ENCODE measurements around the gene APOB.

The APOB gene

DNA sequence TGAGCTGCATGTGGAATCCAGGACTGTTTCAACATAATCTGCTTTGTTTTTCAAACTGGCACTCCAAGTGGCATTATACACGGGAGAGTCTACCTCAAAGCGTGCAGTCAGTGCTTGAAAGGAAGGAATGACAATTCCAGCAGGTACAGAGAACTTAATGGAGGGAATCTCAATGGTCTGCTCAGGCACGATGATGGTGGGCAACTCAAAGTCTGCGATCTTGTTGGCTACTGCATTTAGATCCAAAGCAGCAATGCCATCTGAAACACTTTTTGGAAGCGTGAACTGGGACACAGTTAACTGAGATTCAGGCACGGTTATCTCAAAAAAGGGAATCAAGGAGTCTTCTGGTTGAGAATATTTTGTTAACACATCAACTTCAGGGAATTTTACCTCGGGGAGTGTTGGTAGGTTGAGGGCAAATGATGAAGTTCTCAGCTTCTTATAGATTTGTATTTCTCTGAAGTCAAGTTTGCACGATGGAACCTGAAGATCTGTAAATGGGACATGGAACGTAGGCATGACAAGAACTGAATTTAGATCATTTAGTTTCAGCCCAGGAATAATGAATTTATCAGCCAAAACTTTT is 38.7 kb downstream of the APOB start:
- DNase-seq (ENCODE audit: low read depth): no peak

DNA sequence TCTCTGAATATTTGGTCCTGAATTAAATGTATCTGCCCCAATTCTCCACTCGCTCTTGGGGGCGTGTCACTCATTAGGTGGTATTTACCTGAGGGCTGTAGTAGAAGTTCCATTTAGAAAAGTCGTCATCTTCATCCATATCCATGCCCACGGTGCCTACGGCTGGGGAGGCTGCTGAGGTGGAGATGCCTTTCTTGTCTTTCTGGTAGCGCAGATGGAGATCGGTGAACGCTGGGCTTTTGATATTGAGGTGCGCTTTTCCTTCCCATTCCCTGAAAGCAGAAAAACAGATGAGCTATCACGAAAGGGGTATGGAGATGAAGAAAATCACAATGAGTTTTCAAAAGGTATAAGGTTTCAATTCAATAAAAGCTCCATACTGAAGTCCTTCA is 39.7 kb downstream of the APOB start:
- DNase-seq (ENCODE audit: low read depth): no peak

DNA sequence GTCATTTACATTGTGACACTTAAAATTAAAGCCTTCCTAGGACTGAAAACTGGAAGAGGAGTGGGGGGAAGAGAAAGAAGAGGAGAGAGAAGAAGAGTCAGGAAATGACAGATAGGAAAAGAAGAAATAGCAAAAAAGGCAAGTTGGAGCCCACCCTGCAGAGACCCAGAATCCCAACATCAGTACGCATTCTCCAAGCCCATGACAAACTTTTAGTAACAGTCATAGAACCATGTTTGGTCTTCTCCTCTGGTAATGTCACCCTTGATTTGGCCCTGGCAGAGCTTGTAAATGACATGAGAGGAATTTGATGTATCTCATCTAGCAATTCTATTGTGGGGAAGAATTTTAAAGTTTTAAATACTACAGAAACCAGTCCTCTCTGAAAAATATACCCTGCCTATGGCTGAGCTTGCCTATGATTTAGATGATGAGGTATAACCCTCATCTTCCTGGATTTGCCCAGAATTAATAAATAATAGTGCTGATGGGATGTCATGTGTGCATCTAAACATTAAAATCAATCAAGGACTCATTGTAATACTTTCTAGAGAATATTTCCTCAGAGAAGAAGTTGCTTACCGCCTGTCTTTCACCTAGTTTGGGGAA is 40.2 kb downstream of the APOB start:
- no peak for DNase-seq (ENCODE audit: low read depth)

DNA sequence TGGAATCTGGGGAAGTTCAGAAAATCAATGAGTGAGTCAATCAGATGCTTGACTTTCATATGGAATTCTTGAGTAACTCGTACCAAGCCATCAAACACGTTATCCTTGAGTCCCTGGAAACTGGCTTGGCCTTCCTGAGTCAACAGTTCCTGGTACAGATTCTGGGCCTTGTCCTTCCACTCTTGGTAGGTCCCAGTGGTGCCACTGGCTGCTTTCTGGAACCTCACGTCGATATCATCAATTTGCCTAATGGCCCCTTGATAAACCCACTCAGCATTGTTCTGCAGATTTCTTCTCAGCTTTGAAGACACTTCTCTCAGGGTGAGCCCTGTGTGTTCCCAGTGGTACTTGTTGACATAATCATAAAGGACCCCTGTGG is 41.1 kb downstream of the APOB start:
- no peak for DNase-seq (ENCODE audit: low read depth)

DNA sequence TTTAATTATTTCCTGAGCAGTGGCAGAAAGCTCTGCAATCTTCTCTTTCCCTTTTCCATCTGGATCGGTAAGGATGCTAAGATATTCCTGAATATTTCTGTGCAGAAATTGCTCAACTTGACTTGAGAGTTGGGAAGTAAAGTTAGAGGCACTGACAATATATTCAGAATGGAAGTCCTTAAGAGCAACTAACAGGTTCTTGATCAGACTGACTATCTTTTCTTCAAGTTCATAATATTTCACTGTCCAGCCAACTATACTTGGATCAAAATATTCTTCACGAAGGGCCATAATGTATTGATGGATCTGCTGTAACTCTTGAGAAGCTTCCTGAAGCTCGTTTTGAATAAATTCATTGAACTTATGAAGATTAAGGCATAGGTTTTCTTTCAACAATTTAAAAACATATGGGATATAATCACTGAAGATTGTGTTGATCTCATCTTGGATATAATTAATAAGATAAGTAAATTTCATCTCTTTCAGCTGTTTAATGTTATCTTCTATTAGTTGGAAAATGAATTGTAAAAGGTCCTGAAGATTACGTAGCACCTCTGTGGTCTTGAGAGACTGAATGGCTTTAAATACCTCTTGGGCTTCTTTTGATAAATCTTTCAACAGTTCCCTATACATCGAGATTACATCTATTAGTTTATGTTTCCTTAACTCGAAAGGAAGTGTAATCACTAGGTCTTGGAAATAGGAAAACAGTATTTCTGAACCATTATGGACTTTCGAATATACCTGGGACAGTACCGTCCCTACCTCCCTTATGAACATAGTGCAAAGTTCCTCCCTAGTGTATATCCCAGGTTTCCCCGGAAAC is 41.7 kb downstream of the APOB start:
- DNase-seq (ENCODE audit: low read depth): no peak

DNA sequence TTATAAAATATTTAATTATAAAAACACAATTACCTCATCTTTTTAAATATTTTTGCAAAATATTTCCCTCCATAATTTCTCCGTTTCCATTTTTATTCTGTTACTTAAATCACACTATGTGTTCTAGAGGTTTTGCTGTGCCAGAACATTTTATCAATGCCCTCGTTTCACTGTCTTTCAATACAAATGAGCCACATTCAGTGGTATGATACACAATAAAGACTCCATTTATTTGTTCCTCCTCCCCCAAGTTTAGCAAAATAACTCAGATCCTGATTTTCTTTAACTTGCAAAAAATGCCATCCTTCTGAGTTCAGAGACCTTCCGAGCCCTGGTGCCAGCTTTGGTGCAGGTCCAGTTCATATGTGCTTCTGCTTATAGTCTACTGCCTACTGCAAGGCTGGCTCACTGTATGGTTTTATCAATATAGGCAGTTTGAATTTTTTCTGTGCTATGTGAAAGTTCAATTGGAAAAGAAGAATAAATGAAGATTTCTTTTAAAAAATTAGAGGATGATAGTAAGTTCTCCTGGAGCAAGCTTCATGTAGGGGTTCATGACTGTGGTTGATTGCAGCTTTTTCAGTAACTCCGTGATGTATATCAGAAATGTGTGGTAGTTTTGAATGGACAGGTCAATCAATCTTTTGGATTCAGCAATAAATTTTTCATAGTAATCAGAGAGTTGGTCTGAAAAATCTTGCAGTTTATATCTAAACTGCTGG is 42.5 kb downstream of the APOB start:
- no peak for DNase-seq (ENCODE audit: low read depth)

DNA sequence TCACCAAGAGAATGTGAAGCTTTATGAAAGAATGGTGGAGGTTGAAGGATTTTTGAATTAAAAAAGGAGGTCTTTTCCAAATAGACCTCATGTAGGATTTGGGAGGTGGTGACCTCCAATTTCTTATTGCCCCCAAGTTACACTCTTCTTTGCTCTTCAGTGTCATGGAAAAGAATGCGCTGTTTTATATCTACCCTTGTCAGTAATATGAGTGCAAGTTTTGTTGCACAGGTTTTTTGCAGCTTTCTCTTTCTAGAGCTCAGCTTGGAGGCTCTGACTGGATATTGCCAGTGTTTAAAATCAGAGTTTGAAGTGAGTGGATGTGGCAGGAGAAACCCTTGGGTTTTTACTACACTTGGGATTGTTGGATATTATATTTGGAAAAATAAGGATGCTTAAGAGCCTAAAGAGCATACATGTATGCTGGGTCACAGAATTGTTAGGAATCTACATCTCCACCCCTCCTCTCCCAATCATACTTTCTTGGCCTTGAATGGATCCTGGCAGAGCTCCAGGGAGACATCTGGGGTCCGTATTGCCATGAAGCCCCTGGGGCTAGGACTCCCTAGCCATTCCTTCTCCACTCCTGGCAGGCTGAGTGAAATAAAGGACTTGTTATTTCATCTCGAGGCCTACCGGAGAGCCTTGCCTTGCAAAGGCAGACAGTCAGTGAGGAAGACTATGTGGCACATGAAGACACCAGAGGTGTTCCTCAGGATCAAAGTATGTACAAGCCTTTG is 43.8 kb downstream of the APOB start:
- no peak for DNase-seq (ENCODE audit: low read depth)

DNA sequence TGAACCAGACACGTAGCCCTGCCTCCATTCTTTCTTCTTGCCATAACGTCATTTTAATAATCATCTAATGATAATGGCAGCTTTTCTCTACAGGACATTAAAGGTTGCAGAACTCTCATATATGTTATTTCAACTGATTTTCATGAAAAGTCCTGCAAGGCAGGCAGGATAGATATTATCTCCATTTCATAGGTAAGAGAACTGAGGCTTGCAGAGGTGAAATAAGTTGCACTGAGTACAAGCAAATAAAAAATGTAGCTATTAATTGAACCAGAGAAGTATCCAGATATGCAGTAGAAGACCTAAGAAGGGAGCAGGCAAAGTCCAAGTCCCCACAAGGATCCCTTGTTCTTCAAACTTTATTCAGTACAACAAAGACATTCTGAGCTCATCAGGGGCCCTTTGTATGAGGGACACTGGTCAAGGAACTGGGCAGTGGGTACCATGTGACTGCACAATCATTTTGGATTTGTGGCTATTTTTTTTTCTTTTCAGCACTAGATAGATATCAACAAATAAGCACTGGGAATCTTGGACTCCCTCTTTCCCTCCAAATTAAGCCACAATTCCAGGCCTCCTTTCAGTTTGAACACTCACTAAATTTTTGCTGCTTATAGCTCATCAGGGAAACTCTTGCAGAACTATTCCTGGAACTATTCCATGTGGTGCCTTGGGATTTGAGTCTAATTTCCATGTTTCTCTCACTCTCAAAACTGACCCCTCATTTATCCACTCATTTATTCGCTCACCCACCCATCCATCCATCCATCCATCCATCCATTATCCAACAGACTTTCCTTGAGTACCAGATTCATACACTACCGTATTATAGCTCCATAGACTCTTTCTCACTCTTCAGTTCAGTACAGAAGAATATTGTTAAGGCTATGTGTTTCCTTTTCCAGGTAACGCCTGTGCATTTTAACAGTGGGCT is 44.6 kb downstream of the APOB start:
- DNase-seq (ENCODE audit: low read depth): no peak

DNA sequence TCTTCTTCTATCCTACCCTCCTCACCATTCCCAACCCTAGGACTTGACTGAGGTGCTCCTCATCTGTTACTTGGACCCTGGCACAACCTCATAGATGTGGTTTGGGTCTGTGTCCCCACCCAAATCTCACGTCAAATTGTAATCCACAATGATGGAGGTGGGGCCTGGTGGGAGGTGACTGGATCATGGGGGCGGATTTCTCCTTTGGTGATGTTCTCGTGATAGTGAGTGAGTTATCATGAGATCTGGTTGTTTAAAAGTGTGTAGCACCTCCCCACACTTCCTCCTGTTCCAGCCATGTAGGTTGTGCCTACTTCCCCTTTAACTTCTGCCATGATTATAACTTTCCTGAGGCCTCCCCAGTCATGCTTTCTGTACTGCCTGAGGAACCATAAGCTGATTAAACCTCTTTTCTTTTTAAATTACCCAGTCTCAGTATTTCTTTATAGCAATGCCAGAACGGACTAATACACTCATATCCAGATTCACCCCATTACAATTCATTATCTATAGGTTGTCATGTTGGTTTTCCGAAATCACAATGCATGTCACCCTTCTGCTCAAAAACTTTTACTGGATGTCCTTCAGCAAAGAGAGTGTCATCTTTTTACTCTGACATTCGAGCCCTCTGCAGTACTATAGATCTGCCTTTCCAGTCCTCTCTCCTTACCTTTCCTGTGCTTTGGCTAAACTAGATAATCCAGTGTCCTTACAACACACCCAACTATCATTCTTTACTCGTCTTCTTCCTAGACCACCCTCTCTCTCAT is 45.7 kb downstream of the APOB start:
- no peak for DNase-seq (ENCODE audit: low read depth)

DNA sequence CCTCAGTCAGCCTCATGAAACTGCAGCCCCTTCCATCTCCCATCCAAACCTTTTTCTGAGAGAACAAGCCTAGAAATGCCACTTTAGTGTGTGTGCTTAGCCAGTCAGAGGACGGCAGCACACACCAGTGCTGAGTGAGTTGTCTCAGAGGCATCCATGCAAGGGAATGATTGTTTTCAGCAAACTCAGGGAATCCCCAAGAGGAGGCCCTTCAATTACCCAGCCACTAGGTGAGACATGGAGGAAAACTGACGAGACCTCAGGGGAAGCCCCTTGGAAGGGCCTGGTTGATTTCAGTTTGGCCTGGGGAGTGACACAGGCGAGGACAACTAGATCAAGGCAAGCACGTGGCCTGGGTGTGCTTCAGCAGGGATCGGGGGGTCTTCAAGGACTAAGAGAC is 49.7 kb downstream of the APOB start:
- DNase-seq (ENCODE audit: low read depth): no peak

DNA sequence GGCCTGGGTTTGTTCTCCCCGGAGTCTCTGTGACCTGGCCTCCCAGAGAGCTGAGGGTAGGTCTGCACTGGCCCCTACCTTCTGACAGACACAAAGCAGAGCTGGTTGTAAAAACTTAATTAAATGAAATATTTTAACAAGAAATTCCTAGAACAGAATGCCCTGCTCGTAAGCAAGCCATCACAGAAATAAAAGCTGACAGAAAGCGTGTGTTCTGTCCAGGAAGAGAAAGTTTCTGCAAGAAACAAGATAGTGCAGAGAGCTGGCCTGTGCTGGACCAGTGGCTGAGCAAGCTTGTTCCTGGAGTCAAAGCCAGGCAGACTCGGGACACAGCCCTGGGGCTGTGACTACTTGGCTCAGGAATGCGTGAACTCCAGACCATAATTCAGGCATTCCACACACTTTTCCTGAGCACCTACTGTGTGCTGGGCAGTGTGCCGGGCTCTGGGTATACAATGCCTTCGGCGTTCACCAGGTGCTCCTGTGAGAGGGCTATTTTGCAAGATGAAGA is 51.6 kb downstream of the APOB start:
- peak; percentile 80 for DNase-seq (ENCODE audit: low read depth)

DNA sequence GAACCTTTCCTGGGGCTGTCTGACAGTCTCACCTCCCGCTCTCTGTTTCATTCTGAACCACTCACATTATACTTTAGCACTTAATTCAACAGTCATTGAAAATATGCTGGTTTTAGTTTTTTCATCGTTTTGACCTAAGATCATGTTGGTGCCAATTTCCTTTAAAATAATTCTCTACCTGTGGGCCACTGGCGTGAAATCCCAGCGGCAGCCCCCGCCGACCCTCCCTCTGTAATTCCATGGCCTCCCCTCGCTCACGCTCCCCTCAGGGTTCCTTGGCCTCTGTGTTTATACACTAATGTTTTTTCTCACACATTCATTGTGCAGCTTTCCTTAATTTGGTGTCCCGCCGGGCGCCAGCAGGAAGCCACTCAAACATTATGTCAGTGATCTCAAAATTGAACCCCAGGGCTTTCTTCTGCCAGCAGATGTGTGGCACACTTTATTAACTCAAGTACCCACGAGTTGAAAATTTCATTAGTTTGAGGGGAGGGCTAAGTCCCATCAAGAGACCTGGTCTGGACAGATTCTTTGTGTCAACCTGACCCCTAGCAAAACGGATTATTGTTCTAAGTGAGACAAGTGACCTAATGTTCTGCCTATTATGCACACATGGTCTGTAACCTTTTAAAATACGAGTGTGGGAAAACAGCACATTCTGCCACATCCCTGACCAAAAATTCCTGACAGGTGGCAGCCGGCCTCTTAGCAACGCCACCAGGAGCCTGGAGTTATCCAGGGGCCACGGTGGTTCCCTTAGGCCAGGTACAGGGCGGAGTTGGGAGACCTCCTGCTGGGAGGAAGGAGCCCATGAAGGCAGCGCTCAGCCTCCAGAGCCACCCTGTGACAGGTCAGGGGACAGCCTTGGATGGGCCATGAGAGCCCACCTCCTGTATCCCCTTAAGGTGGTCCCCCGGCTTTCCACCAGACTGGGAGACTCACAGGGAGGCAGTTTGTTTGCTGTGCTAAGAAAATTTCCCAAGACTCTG is 53.1 kb downstream of the APOB start:
- no peak for DNase-seq (ENCODE audit: low read depth)

DNA sequence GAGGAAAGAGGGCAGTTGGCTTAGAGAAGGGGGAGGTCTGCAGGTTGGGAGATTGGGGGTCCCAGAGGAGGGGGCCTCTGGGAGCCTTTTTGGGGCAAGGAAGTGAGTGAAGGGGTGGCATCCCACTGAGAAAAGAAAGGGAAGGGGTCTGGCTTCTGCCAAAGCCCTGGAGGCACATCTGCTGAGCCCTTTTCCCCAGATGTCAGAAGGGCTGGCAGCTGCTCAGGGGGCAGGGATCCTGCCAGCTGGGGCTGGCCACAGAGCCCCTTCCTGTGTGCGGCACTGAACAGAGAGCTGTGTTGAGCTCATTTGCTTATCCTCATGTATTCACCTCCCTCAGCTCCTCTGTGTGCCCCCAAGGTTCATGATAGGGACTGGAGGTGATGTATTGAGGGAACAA is 54.5 kb downstream of the APOB start:
- DNase-seq (ENCODE audit: low read depth): no peak

DNA sequence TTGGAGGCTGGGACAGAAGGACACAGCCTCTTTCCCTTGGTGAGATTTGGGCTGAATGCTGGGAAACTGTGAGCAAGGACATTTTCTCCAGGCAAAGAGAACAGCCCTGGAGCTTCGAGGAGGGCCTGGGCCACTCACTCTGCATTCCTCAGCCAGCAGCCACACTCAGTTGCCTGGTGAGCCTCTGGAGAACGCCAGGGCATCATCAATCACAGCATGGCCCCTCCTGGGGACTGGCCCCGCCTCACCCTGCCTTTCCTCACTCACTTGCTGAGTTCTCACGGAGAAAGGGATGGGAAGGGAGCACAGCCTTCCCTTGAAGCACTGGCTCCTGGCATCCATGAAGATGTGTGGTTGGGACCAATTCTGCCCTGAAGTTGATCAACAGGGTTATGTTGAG is 55.0 kb downstream of the APOB start:
- DNase-seq (ENCODE audit: low read depth): peak; percentile 1

DNA sequence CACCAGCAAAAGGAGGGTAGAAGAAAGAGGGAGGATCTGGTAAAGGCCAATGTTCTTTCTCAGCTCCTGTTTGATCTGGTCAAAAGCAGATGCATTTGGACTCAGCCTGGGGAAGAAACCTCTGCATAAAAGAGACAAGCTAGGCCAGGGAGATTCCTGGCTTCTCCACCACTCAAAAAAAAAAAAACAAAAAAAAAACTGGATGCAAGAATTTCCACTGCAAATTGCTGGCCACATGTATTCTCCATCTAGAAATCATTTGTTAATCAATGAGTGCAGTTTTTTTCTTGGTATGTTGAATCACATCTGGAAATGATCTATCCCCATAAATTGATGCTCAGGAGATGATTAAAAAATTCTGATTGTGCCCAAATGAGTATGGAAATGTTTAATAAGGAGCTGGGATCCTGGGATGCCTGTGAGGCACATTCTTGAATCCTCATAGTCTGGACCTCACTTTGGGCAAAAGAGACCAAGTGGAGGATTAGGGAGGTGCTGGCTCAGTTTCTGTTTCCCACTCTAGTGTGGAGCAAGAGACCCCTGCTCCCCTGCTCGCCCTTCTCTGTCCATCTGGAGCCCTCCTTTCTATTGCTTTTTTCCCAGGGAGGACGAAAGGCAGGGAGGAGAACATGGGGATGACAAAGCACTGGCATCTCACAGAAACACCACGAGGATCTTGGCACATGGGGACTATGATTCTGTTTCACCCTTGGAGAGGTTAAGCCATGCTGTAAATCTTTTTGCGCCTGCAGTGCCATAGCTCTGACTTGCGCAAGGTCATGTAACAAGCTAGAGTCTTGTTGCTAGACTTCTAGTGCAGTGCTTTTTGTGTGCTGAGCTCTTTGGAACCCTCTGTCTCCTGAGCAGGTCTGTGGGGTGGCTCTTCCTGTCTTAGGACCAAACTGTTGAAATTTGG is 57.6 kb downstream of the APOB start:
- DNase-seq (ENCODE audit: low read depth): no peak

DNA sequence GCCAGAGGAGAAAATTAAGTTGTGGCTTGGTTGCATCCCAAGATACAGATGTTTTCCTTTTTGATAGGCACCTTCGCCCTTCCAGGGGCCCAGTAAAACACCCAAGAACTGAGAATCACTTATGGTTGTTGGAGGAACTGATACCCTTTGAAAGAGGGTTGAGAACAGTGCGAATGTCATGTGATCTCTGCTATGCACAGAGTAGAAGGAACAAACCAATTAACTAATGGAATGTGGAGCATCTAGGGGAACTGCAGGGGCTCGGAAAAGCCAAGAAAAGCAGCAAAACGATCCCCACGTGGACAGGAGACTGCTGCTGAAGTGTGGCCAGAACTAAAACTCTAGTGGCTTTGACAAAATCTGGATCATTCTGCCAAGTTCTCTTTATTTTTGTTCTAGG is 58.8 kb downstream of the APOB start:
- peak; percentile 1 for DNase-seq (ENCODE audit: low read depth)

DNA sequence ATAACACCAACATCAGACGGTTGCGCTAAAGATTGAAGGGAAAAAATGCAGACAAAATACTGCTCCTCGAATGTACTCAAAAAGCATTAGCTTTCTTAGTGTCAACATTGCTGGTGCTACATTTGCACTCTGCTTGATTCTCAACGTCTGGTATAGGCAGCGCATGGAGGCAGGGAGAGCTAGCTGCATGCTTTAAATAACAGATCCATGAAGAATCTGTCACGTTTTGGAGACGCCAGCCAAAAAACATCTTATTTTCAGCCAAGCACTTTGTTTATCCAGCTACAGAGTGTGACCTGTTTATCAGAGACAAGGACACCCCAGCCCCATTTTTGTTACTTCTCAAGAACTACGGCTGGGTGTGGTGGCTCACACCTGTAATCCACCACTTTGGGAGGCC is 59.5 kb downstream of the APOB start:
- DNase-seq (ENCODE audit: low read depth): no peak

DNA sequence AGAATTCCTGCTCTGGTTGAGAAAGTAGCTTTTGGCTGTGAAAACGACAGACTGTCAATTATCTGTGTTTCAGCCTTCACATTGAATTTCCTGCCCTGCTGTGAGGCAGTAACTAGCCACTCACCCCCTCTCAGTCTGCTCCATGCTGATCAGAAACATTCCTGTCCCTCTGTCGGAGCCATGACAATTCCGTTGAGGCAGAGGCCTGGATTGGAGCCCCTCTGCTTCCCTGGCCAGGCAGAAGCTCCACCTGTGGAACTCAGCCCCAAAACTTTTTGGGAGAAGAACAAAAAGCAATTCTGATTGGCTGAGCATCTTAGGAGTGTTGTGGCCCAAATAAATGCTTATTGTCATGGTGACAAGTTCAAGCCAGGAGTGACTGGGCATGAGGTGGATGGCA is 60.0 kb downstream of the APOB start:
- DNase-seq (ENCODE audit: low read depth): no peak
